Measurements from ENCODE around the gene ARMC2.

DNA sequence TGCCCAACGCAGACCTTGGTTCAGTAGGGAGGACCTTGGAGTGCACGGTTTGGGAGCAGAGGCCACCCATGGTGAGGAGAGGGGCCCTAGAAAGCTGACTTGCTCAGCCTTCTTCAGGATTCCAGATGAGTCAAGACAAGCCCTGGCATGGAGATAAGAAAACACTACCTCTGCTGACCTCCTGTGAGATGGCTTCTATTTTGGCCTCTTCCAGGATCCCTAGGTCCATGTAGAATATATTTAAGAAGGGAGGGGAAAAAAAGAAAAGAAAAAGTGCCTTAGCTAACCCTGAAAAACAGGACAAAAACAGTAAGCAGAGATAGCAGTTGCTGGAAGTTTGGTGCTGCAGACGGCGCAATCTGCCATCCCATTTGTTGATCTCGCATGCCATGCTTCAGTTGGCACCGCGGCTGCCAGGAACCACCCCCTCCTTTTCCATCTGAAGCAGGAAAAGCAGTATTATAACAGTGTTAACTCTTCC lies 100.0 kb downstream of the ARMC2 start:
- TF ChIP-seq EZH2phosphoT487 (IDR thresholded peaks at IDR 0.05; ENCODE audit: insufficient read depth, low read depth): no peak
- no peak for TF ChIP-seq EZH2 (IDR thresholded peaks at IDR 0.05; ENCODE audit: insufficient read depth, poor library complexity, severe bottlenecking)

Data from GM23248 (cell line).